ENCODE results near the gene HYLS1.

HYLS1 gene

GRCh38 chr11:125945011-125945796 lies 57.7 kb downstream of the HYLS1 start:
- in situ Hi-C loops (cut with MboI; ENCODE audit: low pct_unique_long_range_greater_than_20kb, low sequenced_read_pairs), result no loop called here
- no peak for DNase-seq

GRCh38 chr11:125945797-125946520 lies 58.5 kb downstream of the HYLS1 start, which contains the start of gene VSIG10L2:
TSS of gene VSIG10L2 (plus strand) at chr11:125946044. CDS start at chr11:125946056, 12 bp downstream.
- in situ Hi-C loops (cut with MboI; ENCODE audit: low pct_unique_long_range_greater_than_20kb, low sequenced_read_pairs), result no loop called here
- no peak for DNase-seq

GRCh38 chr11:125946712-125947418 lies 59.4 kb downstream of the HYLS1 start:
- in situ Hi-C loops (cut with MboI; ENCODE audit: low pct_unique_long_range_greater_than_20kb, low sequenced_read_pairs), result no loop called here
- no peak for DNase-seq

GRCh38 chr11:125947419-125948277 lies 60.2 kb downstream of the HYLS1 start:
- in situ Hi-C loops (cut with MboI; ENCODE audit: low pct_unique_long_range_greater_than_20kb, low sequenced_read_pairs), result no loop called here

GRCh38 chr11:125948278-125949051 lies 61.0 kb downstream of the HYLS1 start:
- in situ Hi-C loops (cut with MboI; ENCODE audit: low pct_unique_long_range_greater_than_20kb, low sequenced_read_pairs), result no loop called here
- DNase-seq, result no peak

More at GRCh38 chr11:125947419-125948277, 60.2 kb downstream of the HYLS1 start:
- no peak for DNase-seq

GRCh38 chr11:125949271-125950177 lies 62.1 kb downstream of the HYLS1 start:
- no peak for DNase-seq
- in situ Hi-C loops (cut with MboI; ENCODE audit: low pct_unique_long_range_greater_than_20kb, low sequenced_read_pairs), result no loop called here

- in situ Hi-C loops (cut with MboI; ENCODE audit: low pct_unique_long_range_greater_than_20kb, low sequenced_read_pairs), result no loop called here
- no peak for DNase-seq
These were observed 62.7 kb downstream of the HYLS1 start for GRCh38 chr11:125950178-125950490.
